T follicular helper cell (primary cell): ENCODE results near the gene ATP6V0D1.

Source experiments
- DNase-seq: peaks from one replicate; pipeline ENCODE4 v3.0.0-alpha.2; 2020; ENCODE audit warnings: low read depth

ATP6V0D1 gene

DNA sequence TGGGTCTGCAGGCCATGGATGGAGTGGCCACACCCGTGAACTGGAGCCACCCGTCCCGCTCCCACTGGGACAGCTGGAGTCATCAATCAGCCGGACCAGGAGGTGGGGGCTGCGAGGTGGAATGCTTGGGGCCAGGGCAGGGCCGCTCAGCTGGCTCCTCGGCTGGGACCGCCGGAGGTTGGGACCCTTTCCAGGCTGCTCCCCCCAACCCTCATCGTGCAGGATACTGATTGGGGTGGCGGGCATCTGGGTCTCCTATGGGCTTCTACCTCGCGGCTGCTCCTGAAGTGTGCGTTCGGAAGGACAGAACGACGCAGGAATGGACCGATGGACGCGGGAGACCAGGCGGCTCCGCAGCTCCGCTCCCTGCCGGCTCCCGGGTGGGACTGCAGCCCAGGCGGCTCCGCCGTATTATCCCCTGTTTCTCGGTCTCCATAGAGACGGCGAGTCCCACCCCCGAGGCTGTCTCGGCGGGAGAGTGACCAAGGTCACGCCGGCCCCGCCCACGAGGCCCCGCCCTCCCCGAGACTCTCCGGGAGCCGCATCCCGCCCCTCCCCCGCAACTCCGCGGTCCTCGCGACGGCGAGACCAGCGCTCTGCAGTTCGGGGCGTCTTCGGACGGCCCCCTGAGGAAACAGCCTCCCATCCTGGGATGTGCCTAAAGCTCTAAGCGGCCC, 87.7 kb downstream of the ATP6V0D1 start, which contains the start of gene TPPP3:
Gene TPPP3 (minus strand): TSS at position 388 of the 677 bp plus-strand sequence. CDS start 2,387 bp downstream, outside the sequence.
- DNase-seq = no peak

- DNase-seq = no peak
Measured at GRCh38 chr16:67392301-67393059, 88.5 kb downstream of the ATP6V0D1 start.

DNA sequence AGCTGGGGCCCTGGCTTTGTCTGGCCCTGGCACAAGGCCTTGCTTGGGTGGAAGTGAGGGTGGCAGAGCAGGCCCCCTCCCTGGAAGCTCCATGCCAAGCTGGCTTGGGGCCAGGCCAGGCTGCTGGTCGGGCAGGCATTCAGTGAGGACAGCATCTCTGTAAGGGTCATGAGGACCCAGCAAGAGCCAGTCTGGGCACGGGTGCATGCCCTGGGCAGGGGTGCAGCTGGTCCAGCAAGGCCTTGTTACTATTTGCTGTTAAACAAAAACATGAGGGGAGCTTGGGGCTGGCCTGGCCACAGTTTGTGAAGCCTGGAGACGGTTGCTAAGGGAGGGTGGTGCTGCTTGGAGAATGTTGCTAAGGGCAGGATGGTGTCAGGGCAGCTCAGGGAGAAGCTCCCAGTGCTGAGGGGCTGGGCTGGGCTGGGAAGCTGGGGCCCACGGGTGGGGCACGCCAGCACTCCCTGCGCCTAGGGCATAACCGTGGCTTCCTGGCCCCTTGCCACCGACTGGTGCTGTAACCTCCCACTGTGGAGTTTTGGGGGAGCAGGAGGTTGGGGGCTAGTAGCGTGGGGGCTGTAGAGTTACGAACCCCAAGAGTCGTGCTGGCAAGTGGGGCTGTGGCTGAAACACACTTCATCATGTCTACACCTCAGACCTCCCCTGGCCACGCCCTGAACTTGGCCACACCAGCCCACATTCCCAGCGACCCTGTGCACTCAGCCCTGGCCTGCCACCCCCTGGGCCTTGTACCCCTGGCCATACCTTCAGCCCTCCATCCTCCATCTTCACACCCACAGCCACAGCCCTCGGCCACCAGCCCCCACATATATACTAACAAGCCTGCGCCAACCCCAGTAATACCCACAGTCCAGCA, 89.3 kb downstream of the ATP6V0D1 start:
- DNase-seq = no peak

- DNase-seq = no peak
Measured at GRCh38 chr16:67390816-67391423, 90.0 kb downstream of the ATP6V0D1 start.

DNA sequence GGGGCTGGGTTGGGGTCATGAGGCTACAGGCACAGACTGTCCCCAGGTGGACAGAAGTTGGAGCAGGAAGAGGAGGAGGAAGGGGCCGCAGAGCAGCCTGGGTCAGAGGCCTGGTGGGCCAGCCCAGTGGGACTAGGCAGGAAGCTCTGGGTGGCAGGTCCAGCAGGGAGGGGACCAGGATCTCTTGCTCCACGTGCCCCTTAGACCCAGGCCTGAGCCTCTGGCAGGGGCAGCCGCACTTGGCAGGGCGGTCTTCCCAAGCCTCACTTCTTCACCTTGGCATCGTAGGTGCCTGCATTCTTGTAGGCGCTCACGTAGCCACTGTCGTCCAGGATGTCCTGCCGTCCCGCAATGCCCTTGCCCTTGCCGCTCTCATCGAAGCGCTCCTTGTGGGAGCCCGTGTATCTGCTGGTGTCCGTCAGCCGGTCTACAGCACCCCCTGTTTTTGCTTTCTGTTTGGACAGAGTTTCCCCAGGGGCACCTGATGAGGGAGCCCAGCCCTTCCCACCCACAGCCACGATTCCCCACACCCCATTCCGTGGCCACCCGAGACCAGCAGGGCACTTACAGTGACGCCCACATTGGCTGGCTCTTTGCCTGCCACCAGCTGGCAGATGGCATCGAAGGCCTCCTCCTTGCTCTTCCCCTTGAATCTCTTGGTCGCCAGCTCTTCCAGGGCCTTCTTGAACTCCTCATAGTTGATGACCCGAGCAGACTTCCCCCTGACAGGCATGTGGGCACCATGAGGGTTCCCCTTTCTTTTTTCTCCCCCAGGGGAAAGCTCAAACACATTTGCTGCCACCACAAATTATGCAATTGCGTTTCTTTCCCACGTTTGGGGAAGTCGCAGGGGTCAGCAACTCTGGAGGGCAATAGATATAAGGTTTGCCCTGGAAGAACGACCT, 90.8 kb downstream of the ATP6V0D1 start:
- no peak for DNase-seq

GRCh38 chr16:67388591-67388990, 92.4 kb downstream of the ATP6V0D1 start:
- DNase-seq = no peak

GRCh38 chr16:67388191-67388590, 92.8 kb downstream of the ATP6V0D1 start:
- no peak for DNase-seq
